Activated T-helper 1 cell treated with Interleukin-2 at 50 U/mL for 16 hours (primary cell): ENCODE results near the gene GGA3.
"Not testable (repeated sequence)": the region's sequence is repeated elsewhere in the genome, so short reads cannot be mapped to it uniquely, and the experiment has no call there.

ENCODE experiments used
- DNase-seq: peaks from one replicate; pipeline ENCODE4 v3.0.0-alpha.2; 2020; ENCODE audit warnings: low read depth

GGA3 gene

DNA sequence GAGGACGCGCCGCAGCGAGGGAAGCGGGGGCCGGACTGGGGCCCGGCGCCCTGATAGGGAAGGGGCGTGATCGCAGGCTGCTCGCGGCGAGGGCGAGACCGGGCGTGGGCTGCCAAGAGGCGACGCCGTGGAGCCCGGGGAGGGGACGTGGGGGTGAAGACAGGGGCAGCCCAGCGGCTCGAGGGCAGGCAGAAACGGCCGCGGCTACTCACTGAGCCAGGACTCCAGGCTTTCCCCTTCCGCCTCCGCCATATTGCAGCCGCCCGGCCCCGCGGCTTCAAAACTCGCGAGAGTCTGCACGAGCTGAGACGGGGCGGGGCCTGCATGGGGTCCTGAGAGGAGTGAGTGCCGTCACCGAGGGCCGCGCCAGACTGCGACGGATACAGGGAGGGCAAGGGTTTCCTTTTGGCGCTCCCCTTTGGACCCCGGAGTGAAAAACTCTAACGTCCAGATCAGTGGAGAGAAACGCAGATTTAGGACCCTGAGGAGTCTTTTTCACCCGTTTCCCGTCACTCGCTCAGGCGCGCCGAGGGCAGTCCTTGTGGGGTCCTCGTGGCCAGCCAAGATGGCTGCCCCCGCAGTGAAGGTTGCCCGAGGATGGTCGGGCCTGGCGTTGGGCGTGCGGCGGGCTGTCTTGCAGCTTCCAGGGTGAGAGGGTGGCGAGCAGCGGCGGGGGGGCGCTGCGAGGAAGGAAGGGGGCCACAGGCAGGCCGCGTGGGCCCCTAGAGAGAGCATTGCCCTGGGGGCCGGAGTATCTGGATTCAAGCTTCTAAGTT lies at the start of gene GGA3, which contains the start of gene MRPS7:
GGA3 (minus strand) TSS at position 271 of the 776 bp plus-strand sequence; CDS start at position 252, 19 bp downstream.
MRPS7 (plus strand) TSS at position 544 of the 776 bp plus-strand sequence; CDS start at position 566, 22 bp downstream.
- DNase-seq, result peak; percentile 92

GRCh38 chr17:75308732-75309629 lies 47.6 kb upstream of the GGA3 start:
- no peak for DNase-seq

DNA sequence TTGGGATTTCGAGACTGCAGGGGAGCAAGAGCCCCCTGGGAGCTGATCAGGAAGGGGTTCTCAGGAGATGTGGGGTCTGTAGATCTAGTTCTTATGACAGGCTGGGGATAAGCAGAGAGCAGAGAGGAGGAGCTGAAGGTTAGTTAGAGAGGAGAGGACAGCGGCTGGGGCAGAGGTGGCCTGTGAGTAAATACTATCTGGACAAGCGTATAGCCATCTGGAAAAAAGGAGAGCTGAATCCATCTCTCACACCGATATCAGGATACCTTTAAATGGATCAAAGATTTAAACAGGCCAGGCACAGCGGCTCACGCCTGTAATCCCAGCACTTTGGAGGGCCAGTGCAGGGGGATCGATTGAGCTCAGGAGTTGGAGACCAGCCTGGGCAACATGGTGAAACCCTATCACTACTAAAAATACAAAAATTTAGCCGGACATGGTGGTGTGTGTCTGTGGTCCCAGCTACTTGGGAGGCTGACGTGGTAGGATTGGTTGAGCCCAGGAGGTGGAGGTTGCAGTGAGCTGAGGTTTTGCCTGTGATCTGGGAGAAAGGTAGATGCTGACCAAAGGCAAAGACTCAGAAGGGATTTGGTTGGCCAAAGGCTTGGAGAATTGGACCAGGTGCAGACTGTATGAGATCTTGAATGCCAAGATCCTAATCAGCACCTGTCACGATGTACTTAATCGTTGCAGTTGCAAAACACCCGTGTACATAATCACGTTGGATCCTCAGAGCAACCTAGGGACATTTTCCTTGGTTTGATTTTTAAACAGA lies 46.7 kb upstream of the GGA3 start:
- no peak for DNase-seq

- no peak for DNase-seq
Measured at GRCh38 chr17:75301502-75302206, 40.2 kb upstream of the GGA3 start.

GRCh38 chr17:75301049-75301448 lies 39.6 kb upstream of the GGA3 start:
- DNase-seq, result no peak

GRCh38 chr17:75300280-75300679 lies 38.9 kb upstream of the GGA3 start:
- no peak for DNase-seq

DNA sequence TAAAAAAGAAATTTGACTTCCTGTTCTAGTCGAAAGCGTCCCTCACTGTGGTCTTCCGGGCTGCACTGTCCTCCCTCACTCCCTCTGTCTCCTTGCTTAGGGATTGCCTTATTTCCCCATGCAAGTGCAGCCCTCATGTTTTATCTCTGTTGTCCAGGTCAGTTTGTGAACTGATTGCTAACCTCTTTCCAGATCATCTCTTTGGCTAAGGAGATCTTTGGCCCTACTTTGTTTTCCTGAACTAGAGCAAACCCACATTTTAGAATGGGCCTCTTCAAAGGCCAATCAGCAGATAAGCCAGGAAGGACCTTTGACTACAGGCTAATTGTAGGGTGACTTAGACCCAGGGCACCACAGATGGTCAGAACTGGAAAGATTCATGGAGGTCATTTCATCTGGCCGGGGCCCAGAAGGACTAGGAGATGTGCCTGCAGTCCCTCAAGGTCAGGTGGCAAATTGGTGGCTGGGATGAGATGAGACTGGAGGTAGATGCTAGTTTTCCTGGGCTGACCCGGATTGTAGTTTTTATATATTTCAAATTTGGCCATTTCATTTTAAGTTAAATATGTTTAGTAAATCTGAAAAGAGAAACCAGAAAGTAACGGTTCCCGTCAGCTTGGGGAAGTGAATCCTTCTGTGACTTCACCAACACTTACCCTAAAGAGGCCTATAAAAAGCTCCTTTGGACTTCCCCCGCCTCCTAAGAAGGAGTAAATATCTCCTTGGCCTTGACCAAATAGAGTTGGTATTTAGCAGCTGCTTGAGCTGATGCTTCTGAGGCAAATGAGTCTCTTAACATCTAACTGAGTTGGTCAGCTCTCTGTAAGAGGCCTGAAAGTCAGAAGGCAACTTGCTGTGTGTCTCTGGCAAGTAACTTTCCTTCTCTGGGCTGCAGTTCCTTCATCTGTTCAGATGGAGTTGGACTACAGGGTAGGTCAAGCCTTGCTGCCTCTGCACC lies 34.1 kb upstream of the GGA3 start:
- no peak for DNase-seq

GRCh38 chr17:75292810-75293448 lies 31.5 kb upstream of the GGA3 start:
- not testable (repeated sequence) for DNase-seq

- peak; percentile 29 for DNase-seq
Measured at GRCh38 chr17:75289832-75290337, 28.5 kb upstream of the GGA3 start.

DNA sequence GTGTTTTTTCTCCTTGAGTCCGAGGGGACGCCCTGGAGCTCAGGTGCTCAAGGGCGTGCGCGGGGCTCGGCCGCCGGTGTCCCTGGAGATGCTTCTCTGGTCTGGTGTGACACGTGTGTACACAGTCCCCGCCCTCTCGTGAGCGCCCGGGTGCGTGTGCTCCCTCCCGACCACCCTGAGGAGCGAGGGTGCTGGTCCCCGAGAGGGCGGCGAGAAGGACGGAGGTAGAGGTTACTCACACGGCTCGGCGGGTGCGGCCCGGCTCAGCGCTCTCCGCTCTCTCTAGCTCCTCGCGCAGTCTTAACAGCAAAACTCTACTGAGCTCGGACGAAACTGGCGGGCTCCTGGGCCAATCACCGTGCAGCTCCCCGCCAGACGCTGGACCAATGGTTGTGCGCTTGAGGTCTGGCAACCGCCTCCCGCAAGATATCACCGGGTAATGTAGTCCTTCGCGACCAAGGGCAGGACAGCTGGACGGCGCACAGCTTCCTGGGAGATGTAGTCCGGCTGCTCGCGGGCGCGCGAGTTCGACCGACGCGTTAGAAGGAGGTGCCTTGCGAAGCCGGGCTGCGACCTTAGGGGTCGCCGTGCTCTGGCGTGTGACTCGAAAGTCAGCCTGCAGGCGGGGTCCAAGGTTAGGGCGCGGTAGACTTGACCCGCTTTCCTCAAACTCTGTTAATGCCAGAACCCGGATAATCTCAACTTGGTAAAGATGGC lies 27.9 kb upstream of the GGA3 start, which contains the start of gene SLC25A19:
SLC25A19 (minus strand) TSS at position 319 of the 717 bp plus-strand sequence. CDS start 2,669 bp downstream, outside the sequence.
- DNase-seq, result peak; percentile 92

GRCh38 chr17:75288770-75289114 lies 27.3 kb upstream of the GGA3 start:
- DNase-seq, result no peak

DNA sequence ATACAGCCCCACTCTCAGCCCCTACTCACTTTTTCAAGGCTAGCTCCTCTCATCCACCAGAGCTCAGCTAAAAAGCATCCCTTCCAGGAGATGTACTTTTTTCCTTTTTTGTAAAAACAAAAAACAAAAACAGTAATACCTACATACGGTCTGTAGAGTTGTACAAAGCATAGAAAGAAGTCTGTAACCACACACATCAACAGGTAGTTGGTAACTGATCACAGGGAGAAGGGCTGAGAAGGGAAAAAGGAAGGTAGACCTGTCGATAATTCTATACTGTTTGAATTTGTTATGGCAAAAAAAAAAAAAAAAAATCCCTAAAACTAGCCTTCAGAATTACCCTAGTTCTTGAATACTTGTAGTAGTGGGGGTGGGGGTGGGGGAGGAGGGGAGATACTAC lies 27.0 kb upstream of the GGA3 start:
- no peak for DNase-seq

DNA sequence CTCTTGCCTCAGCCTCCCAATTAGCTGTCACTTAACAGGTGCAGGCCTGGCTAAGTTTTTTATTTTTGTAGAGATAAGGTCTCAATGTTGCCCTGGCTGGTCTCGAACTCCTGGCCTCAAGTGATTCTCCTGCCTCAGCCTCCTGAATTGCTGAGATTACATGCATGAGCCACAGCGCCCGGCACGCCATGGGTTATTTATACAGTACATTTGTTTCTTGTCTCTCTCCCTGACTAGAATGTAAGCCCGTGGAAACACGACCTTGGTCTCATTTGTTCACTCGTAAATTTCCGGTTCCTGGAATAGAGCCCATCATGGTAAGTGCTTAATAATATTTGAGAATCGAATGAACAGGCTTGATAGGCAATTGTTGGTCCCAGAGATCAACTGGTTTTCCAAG lies 25.8 kb upstream of the GGA3 start:
- DNase-seq, result no peak

DNA sequence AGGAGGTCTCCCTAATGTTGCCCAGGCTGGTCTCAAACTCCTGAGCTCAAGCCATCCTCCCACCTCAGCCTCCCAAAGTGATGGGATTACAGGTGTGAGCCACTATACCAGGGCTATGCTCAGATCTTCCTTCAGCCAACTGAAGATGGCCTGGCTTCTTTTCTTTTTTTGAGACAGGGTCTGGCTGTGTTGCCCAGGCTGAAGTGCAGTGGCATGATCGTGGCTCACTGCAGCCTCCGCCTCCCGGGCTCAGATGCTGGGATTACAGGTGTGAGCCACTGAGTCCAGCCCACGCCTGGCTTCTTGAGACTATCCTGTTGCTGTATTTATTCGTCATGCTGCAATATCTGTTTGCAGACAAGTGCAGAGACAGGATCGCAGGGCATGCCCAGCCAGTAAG lies 23.7 kb upstream of the GGA3 start:
- no peak for DNase-seq

- not testable (repeated sequence) for DNase-seq
Measured at GRCh38 chr17:75280189-75280588, 18.8 kb upstream of the GGA3 start.

- DNase-seq, result no peak
Measured at GRCh38 chr17:75277664-75278071, 16.3 kb upstream of the GGA3 start.

- no peak for DNase-seq
Measured at GRCh38 chr17:75273977-75274708, 12.7 kb upstream of the GGA3 start.

DNA sequence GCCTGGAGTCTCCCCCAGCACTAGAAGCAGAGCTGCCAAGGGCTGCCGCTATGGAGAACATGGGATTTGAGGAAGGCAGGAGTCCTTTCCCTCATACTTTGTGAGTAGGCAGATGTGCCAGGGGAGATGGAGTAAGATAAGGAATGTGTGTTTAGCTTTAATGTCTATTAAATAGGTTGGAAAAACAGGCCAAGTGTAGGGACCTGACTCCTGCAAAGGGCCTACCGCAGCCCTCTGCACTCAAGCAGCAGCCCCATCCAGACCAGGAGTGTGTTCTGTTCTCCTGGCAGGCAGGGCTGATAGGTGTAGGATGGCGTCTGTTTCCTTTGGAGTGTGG lies 11.4 kb upstream of the GGA3 start:
- DNase-seq, result no peak
